Measurements from ENCODE around the gene RHBDD3.

DNA sequence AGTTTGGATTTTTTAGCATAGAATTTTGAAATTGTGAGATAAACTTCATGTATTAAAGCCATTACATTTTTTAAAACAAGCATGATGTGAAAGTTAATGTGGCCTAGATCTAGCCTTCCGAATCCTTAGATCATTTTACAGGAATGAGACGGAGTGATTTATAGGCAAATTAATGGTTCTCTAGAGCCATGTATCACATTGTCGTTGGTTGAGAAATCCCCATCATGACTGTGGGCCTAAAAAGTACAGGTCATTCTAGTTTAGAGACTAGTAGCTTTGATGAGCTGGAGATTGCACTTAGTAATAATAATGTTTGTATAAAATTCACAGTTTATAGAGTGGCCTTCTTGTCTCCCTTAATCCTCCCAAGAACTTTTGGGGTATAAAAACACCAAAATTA is 7.4 kb upstream of the RHBDD3 start:
- TF ChIP-seq, protein P1, sequence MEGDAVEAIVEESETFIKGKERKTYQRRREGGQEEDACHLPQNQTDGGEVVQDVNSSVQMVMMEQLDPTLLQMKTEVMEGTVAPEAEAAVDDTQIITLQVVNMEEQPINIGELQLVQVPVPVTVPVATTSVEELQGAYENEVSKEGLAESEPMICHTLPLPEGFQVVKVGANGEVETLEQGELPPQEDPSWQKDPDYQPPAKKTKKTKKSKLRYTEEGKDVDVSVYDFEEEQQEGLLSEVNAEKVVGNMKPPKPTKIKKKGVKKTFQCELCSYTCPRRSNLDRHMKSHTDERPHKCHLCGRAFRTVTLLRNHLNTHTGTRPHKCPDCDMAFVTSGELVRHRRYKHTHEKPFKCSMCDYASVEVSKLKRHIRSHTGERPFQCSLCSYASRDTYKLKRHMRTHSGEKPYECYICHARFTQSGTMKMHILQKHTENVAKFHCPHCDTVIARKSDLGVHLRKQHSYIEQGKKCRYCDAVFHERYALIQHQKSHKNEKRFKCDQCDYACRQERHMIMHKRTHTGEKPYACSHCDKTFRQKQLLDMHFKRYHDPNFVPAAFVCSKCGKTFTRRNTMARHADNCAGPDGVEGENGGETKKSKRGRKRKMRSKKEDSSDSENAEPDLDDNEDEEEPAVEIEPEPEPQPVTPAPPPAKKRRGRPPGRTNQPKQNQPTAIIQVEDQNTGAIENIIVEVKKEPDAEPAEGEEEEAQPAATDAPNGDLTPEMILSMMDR (IDR thresholded peaks at IDR 0.05), result no peak
- no peak for TF ChIP-seq EZH2 (IDR thresholded peaks at IDR 0.05; ENCODE audit: borderline replicate concordance, insufficient read depth, low read depth, low read length, poor library complexity, severe bottlenecking)

Measured in B cell (primary cell).